ENCODE data around the gene ZNF780A.

DNA sequence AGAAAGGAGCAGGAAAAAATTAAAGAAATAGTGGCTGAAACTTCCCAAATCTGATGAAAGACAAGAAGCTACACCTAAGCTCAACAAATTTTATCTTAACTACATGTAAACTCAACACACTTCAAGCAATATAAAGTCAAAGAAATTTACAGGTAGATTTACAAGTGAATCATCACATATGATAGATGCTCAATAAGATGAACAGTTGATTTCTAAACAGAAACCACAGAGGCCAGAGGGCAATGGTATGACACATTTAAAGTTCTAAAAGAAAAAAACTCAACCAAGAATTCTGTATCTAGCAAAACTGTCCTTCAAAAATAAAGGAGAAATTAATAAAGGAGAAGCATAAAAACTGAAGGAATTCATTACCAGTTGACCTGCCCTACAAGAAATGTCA lies 39.3 kb upstream of the ZNF780A start:
- TF ChIP-seq CTCF (conservative IDR thresholded peaks at IDR 0.05 in 1 of 2, IDR thresholded peaks at IDR 0.05 in 1 of 2; ENCODE audit: low read depth in 1 of 2, low read length in 2 of 2) (no peak), EZH2 (IDR thresholded peaks at IDR 0.05; ENCODE audit: low read length, missing control alignments) (no peak)
